Panc1 (cell line): ENCODE results near the gene SPINK4. TPM values are rescaled to one million over a fixed set of nuclear protein-coding genes. Genes with fewer than 3 reads are reported as not detected.

Experiments used
- ATAC-seq: fragments of 200-7000 bp; cut with Tn5 transposase; 2 replicates; pipeline ENCODE4 v1.9.1; 2020; ENCODE audit warnings: mild to moderate bottlenecking, moderate library complexity
- BruUV-seq: library from RNA; stranded (reverse); fragments of 400-500 nt; replicated peaks from 2 replicates; lab custom pipeline; 2021; lab: Mats Ljungman, UMichigan
- CTCF ChIA-PET: fragments of 300-600 bp; sonication (Branson Sonifier 250); formaldehyde crosslinking; loops from one replicate; lab custom pipeline; 2022; ENCODE audit warnings: antibody characterized with exemption; lab: Charles Lee
- POLR2A ChIA-PET: fragments of 300-600 bp; sonication (Branson Sonifier 250); formaldehyde crosslinking; loops from one replicate; lab custom pipeline; 2022; ENCODE audit warnings: antibody characterized with exemption; lab: Charles Lee
- DNase-seq: peaks from one replicate; pipeline ENCODE4 v3.0.0-alpha.2; 2010; ENCODE audit warnings: low read depth, low spot score
- H3K27ac ChIP-seq: 2 replicates; pipeline ENCODE4 v1.5.1; 2011; ENCODE audit warnings: mild to moderate bottlenecking, low read length, inconsistent platforms
- H3K27me3 ChIP-seq: fragments of 200-500 bp; sonication (Bioruptor generic); 2 replicates; pipeline ENCODE4 v1.6.0; 2014; ENCODE audit warnings: low read length, inconsistent platforms; ENCODE audit not compliant: control insufficient read depth, insufficient read depth
- H3K36me3 ChIP-seq: fragments of 200-500 bp; sonication (Bioruptor generic); 2 replicates; pipeline ENCODE4 v1.5.1; 2014; ENCODE audit warnings: inconsistent platforms, mild to moderate bottlenecking, low read length, moderate library complexity; ENCODE audit not compliant: control insufficient read depth, insufficient read depth
- H3K4me1 ChIP-seq: 2 replicates; pipeline ENCODE4 v1.5.1; 2011; ENCODE audit warnings: inconsistent platforms, mild to moderate bottlenecking, low read length, moderate library complexity; ENCODE audit not compliant: control insufficient read depth, insufficient read depth
- H3K4me3 ChIP-seq, 2 experiments: 2 replicates each; pipeline ENCODE4 v1.5.1; 2011 to 2012; ENCODE audit warnings: low read depth in 2 of 2, low read length in 2 of 2, mild to moderate bottlenecking in 2 of 2, inconsistent platforms in 1 of 2, moderate library complexity in 1 of 2
- H3K9me3 ChIP-seq: fragments of 200-500 bp; sonication (Bioruptor generic); 2 replicates; pipeline ENCODE4 v1.5.1; 2014; ENCODE audit warnings: low read depth, mild to moderate bottlenecking, inconsistent platforms, low read length, moderate library complexity; ENCODE audit not compliant: control insufficient read depth, insufficient read depth
- POLR2AphosphoS5 ChIP-seq: IDR thresholded peaks from 2 replicates; pipeline ENCODE4 v1.6.1; 2012; ENCODE audit warnings: mild to moderate bottlenecking, low read depth, low read length, moderate library complexity
- SIN3A ChIP-seq: IDR thresholded peaks from 2 replicates; pipeline ENCODE4 v1.6.1; 2012; ENCODE audit warnings: low read depth, mild to moderate bottlenecking, low read length, moderate library complexity, borderline replicate concordance; ENCODE audit not compliant: insufficient read depth
- TCF7L2 ChIP-seq: IDR thresholded peaks from 2 replicates; pipeline ENCODE4 v1.6.1; 2011; ENCODE audit warnings: mild to moderate bottlenecking, low read depth, low read length, inconsistent platforms
- in situ Hi-C: cut with HindIII; loops from 2 replicates; pipeline ENCODE4 v1.10.0; 2016; ENCODE audit warnings: low sequenced_read_pairs, low pct_unique_long_range_greater_than_20kb
- intact Hi-C: fragments of 100-400 bp; cut with micrococcal nuclease; formaldehyde crosslinking; loops from one replicate; pipeline ENCODE4 v1.10.0; 2022; ENCODE audit not compliant: unreplicated experiment
- total RNA-seq: library from RNA; stranded (reverse); gene quantifications from one replicate; pipeline ENCODE4 v1.2.1, GENCODE V29; 2021; ENCODE audit not compliant: unreplicated experiment
- TF ChIP-seq, protein P1 (sequence below), 2 experiments: IDR thresholded peaks; 2 replicates each; pipeline ENCODE4 v1.6.1; 2011 to 2012; ENCODE audit warnings: low read depth in 2 of 2, control low read depth in 1 of 2, low read length in 1 of 2, mild to moderate bottlenecking in 1 of 2, moderate library complexity in 1 of 2; ENCODE audit not compliant: insufficient read depth in 1 of 2
- TF ChIP-seq, protein P2 (sequence below): fragments of 450-650 bp; IDR thresholded peaks from 2 replicates; pipeline ENCODE4 v1.5.1; 2017; ENCODE audit warnings: mild to moderate bottlenecking

SPINK4 gene
- total RNA-seq, 1 experiment from 2014 or later: not detected

GRCh38 chr9:33245341-33245740 is 5.4 kb downstream of the SPINK4 start:
- no peaks in the 10 kb centered on the region for H3K9me3 ChIP-seq
- H3K36me3 ChIP-seq: no peaks in the 10 kb centered on the region
- H3K27ac ChIP-seq: no peak overlapping the region
- intact Hi-C loops (no loop called here), in situ Hi-C loops (no loop called here)
- H3K27me3 ChIP-seq: no peaks in the 10 kb centered on the region
- ATAC-seq (no peak), DNase-seq (no peak)
- BruUV-seq: no TSS peak
- ChIA-PET POLR2A (no interaction called here), CTCF (no interaction called here)
- H3K4me1 ChIP-seq: no peaks in the 10 kb centered on the region
- TF ChIP-seq SIN3A: no peak
- no peak for TF ChIP-seq TCF7L2
- TF ChIP-seq, protein P1, sequence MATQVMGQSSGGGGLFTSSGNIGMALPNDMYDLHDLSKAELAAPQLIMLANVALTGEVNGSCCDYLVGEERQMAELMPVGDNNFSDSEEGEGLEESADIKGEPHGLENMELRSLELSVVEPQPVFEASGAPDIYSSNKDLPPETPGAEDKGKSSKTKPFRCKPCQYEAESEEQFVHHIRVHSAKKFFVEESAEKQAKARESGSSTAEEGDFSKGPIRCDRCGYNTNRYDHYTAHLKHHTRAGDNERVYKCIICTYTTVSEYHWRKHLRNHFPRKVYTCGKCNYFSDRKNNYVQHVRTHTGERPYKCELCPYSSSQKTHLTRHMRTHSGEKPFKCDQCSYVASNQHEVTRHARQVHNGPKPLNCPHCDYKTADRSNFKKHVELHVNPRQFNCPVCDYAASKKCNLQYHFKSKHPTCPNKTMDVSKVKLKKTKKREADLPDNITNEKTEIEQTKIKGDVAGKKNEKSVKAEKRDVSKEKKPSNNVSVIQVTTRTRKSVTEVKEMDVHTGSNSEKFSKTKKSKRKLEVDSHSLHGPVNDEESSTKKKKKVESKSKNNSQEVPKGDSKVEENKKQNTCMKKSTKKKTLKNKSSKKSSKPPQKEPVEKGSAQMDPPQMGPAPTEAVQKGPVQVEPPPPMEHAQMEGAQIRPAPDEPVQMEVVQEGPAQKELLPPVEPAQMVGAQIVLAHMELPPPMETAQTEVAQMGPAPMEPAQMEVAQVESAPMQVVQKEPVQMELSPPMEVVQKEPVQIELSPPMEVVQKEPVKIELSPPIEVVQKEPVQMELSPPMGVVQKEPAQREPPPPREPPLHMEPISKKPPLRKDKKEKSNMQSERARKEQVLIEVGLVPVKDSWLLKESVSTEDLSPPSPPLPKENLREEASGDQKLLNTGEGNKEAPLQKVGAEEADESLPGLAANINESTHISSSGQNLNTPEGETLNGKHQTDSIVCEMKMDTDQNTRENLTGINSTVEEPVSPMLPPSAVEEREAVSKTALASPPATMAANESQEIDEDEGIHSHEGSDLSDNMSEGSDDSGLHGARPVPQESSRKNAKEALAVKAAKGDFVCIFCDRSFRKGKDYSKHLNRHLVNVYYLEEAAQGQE (IDR thresholded peaks at IDR 0.05; ENCODE audit: insufficient read depth in 1 of 2, low read depth in 2 of 2, low read length in 1 of 2): no peak
- TF ChIP-seq, protein P2, sequence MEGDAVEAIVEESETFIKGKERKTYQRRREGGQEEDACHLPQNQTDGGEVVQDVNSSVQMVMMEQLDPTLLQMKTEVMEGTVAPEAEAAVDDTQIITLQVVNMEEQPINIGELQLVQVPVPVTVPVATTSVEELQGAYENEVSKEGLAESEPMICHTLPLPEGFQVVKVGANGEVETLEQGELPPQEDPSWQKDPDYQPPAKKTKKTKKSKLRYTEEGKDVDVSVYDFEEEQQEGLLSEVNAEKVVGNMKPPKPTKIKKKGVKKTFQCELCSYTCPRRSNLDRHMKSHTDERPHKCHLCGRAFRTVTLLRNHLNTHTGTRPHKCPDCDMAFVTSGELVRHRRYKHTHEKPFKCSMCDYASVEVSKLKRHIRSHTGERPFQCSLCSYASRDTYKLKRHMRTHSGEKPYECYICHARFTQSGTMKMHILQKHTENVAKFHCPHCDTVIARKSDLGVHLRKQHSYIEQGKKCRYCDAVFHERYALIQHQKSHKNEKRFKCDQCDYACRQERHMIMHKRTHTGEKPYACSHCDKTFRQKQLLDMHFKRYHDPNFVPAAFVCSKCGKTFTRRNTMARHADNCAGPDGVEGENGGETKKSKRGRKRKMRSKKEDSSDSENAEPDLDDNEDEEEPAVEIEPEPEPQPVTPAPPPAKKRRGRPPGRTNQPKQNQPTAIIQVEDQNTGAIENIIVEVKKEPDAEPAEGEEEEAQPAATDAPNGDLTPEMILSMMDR: no peak
- no peak for TF ChIP-seq POLR2AphosphoS5
- no peak overlapping the region for H3K4me3 ChIP-seq

GRCh38 chr9:33246269-33246860 is 6.4 kb downstream of the SPINK4 start:
- TF ChIP-seq, protein P2: no peak
- TF ChIP-seq SIN3A (no peak), TCF7L2 (no peak), POLR2AphosphoS5 (no peak)
- TF ChIP-seq, protein P1 (IDR thresholded peaks at IDR 0.05; ENCODE audit: insufficient read depth in 1 of 2, low read depth in 2 of 2, low read length in 1 of 2): no peak
- no peak overlapping the region for H3K4me3 ChIP-seq
- no peaks in the 10 kb centered on the region for H3K27me3 ChIP-seq
- no peak for DNase-seq
- ChIA-PET POLR2A (no interaction called here), CTCF (no interaction called here)
- no peaks in the 10 kb centered on the region for H3K36me3 ChIP-seq
- no peak for ATAC-seq
- in situ Hi-C loops: no loop called here
- intact Hi-C loops: no loop called here
- no TSS peak for BruUV-seq
- H3K4me1 ChIP-seq: no peaks in the 10 kb centered on the region
- H3K27ac ChIP-seq: no peak overlapping the region
- no peaks in the 10 kb centered on the region for H3K9me3 ChIP-seq
